EL (cell line): ENCODE data around the gene MAGI2.

Experiments
- DNase-seq: peaks from one replicate; pipeline ENCODE4 v3.0.0-alpha.2; 2016

Gene MAGI2

DNA sequence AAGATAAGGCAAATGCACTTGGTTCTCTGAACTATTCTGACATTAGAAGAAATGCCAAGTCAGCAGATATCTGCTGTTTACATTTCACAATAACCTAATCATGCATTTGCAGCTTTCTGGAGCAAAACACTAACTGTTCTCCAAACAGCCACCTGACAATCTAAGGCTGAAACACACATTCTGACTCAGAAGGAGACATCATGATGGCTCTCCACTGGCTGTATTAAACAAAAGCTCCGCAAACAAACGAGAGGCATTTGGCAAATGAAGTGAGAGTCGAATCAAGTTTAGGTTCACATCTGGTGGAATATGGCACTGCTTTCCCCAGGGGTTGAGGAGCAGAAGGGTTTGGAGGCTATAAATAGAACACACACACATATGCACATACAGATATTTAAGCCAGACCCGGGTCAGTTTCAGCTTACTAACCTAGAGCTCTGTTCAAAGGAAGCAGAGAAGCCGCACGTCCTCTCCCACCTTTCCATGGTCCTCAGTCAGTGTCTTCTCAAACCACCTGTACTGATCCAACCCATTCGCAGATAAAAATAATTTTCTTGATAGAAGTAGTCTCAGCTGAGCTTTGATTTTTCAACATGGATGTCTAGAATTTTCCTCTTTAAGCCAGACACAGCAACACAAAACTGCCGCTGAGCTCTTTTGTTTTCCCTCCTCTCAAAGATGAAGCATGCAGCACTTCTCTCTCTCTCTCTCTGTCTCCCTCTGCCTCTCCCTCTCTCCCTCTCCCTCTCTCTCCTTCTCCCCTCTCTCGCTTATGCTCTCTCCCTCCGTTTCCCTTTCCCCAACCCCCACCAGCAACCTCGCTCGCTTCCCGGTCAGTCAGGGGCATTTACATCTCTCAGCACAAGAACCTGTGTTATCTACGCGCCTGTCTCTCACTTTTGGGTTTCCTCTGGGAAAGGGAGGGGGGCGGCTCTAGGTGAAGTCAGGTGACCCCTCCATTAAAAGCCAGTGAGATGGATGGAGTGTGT lies 682.8 kb downstream of the MAGI2 start:
- DNase-seq: peak; percentile 14

DNA sequence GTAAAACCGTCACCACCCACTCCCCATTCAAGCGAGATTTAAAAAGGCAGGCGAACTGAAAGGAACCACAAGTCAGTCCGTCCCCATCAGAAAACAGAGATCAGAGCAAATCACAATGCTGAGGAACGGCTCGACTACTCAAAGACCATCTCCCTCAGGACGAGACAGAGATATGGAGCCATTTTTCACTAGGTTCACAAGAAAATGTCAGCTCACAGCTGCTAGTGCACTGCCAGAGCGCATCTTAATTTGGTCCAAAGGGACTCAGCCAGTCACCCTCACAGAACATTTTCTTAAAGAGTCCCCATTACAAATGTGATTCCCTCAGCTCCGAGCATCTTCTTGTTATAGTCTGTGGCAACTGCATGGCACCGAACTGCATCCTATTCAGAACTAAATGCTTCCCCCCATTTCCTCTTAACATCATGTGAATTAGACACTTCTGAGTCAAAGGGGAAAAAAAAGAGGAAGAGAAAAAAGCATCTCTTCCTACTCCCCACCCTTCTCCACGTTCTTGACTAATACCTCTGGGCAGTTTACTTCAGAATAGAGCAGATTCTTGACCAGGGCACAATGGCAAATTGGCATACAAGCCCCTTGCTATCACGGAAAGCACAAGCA lies 683.9 kb downstream of the MAGI2 start:
- DNase-seq: peak; percentile 20

DNA sequence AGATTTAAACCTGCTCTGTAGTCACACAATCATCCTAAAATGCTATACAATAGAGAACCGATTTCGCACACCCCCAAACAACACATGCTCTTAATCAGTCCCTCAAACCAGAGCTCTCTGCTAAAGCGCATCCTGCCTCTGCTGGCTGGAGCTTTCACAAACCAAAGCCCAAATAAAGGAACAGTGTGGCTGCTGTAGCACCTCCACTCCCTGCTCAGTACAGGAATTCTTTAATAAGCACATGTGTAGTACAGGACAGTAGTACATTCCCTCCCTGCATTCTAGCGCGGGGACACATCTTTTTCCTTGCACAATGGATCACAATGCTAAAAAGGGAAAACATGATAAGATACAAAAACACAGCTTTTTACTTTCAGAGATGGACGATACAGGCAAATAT lies 684.6 kb downstream of the MAGI2 start:
- no peak for DNase-seq

DNA sequence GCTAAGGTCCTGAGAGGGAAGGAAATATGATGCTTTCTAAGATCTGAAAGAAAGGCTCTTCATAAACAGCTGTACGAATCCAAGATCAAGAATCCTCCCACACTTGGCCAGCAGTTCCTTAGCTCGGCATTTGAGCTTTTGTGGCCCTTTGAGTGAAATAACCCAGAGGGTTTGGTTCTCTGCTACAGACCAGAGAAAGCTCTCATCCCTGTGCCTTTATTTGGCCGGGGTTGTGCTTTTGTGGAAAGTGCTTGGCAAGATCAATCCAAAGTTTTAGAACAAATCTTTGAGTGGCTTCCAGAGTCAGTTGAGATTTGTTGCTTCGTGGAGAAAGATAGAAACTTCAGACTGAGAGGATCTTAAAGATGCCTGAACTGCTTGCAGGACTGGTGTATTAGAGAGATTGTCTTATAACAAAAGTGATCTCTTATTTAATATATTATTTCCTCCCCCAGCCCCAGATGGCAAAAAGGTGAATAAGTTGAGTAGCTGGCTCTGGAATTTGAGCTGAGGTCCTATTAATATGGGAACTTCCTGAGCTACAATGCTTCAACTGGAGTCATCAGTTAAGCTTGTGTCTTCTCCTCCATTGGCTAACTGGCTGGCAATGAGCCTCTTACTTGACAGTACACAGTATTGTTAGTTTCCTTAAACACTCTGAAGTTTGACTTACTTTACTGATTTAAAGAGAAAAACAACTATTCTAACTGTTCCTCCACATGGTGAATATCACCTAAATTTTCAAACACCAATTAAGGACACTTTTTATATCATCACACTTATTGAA lies 687.3 kb downstream of the MAGI2 start:
- DNase-seq: no peak

DNA sequence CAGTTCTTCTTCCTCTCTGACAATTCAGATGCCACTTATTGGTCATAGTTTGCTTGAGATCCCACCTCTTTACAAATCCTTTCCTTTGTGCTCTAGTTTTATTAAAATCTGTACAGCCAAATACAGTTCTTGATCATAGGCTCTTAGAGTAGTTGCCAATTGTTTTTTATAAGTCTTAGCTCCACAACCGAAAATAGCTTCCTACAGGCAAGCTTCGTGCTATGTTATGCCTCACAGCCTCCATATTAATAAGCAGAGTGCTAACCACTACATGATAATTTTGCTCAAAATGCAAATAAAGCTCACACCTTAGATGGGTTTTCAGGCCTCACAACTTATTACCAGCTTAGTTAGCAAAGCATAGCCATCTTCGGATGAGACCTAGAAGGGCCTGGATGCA lies 688.9 kb downstream of the MAGI2 start:
- no peak for DNase-seq

DNA sequence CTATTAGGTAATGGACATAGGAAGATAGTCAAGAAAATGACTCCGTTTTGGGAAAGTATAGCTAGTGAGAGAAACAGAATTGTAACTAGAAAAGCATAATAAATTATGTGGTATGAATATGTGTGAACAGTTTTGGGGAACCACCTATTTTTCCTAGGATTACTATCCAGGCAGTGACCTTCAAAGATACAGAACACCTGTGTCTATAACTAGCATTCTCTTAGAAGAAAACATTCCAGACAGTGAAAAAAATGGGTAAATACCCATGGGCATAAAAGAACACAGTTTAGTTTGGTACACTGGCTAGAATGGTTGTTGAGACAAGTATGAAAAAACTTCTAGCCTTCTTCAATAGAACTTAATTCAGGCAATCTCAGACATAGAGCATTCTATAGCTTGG lies 690.8 kb downstream of the MAGI2 start:
- no peak for DNase-seq

DNA sequence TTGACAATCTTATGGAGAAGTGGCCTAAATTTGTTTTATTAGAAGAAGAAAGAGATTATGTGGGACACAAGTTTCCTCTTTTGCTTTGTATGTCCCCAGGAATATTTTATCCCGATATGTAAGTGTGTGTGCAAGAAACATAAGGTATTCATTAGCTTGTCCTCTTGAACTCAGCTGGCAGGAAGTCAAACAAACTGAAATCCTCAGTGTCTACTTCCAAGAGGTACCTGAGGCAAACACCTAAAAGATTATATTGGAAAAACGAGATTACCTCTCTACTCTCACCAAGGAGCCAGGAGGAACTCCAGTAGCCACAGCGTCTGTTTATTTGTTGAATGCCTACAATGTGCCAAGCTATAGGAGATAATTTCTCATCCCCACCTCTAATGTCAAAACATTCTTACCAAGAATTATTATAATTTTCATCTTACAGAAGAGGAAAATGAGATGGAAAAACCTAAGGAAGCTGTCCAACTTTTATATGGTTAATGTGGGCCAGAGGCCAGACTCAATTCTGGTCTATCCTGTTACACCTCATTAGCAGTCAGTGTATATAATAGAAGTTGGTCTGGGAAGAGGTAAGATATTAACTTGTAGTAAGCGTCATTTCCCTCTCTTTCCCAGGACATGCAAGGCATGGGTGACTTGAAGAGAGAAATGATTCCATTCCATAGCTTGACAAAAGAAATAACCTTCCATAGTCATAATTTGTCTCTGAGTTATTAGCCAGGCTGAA lies 692.7 kb downstream of the MAGI2 start:
- DNase-seq: no peak

DNA sequence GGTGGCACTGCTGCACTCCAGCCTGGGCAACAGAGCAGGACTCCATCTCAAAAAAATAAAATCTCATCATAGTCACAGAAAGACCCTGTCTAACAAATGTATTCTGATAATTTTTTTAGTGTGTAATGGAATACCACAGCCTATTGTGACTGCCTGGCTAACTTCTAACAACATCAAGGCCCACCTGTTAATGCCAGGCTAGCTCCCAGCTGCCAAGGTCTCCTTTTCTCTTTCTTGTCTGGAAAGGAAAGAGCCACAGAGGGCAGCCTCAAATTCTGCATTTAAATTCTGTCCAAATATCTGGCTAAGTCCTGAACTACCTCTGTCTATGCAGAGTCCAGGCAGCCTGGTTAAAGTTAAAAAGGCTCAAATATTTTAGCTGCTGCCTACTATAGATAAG lies 700.9 kb downstream of the MAGI2 start:
- DNase-seq: no peak

DNA sequence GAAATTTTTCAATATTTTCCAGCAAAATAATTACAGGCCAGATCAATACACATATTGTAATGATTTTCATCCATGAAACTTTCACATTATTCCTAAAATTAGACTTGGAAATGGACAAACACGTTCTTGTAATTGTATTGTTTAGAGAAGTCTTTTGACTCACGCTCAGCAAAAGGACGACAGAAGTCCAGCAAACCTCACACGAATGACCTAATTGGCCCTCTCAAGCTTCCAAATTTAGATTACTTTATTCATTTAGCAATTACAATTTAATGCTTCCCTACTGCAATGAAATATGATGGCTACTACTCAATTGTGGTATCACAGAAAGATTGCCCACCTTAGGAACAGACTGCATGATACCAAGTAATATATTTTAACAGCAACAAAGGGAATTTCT lies 702.2 kb downstream of the MAGI2 start:
- DNase-seq: no peak

DNA sequence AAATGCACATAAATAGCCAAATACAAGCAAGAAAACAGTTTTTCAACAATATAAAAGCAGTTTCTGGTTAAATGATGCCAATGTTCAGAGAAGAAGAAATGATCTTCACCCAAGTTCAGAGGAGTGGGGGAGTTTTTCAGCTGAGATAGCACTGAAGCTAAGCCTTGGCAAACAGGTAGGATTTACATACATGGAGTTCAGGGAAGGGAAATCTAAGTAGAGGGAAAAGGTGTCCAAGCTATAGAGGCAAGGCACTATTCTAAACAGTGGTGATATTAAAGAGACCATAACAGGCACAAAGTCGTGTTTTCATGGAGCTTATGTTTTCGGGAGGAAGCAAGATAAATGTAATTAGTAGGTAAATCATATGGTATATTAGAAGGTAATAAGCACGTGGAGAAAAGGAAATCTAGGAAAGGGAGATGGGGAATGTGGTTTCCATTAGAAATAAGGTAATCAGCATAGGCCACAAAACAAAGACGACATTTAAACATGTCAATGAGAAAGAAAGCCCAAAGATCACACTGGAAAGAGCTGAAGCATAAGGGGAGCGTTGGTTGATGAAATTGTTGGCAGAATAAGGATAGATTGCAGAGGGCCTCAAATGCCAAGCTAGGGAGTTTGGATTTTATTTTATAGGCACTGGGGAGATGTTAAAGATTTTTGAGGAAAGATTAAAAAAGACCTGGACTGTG lies 704.3 kb downstream of the MAGI2 start:
- DNase-seq: no peak

DNA sequence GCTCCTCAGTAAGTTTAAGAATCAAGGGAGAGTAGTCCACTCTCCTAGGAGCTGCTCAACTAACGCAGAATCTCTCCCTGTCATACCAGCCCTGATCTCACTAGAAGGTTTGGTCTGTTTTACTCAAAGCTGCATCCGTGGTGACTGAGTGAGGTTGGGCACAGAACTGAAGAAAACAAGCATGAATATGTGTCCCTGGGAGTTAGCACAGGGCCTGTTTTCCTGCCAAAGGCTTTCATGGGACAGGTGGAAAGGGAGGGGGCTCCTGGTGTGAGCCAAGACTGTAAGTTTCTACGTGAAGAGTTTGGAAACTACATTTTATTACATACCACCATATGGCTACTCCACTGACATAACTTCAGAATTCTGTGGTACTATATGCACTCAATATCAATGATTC lies 705.9 kb downstream of the MAGI2 start:
- DNase-seq: no peak

DNA sequence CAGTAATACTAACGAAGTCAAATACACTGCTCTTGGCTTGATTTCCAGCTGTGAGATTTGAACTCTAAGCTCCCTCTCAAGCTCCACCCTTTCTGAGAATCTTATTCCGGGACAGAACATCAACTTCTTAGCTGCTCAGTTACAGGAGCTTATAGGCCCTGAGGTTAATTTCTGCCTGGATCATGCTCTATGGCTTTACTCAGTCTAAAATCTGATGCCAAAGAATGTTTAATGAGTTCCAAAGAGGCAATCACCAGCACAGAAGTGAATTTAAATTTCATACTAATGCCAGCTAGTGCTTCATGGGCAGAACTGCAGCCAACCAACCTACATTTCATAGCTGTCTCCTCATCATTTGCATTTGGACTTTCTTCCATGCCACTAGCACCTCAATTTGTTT lies 707.2 kb downstream of the MAGI2 start:
- no peak for DNase-seq

DNA sequence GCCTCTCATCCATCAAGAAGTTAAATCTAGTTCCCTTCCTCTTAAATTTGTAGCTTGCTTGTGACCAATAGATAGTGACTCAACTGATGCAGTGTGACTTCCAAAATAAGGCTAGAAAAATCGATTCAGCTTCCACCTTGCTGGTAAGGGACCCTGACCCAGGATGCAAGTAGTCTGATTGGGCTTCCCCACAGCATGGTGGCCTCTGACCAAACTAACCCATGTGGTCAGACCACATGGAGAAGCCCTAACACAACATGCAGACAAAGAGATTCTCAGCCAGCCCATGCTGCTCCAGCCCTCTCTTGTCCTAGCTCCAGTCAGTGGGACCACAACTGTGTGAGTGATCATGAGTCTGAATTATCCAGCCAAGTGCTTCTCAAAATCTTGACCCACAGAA lies 710.8 kb downstream of the MAGI2 start:
- no peak for DNase-seq

DNA sequence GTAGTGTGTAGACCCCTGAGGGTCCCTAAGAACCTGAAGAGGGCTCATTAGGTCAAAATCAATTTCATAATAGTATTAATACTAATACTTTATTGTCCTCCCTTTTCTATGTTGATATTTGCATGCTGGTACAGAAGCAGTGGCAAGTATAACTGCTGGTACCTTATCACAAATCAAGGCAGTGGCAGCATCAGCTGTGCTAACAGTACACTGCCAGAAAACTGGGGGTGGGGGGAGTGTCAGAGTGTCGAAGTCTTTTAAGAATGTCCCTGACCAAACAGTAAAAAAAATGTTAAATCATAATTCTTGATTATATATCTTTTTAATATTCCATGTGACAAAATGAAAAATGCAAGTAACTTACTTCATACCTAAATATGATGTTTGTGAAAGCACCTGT lies 716.9 kb downstream of the MAGI2 start:
- DNase-seq: no peak

DNA sequence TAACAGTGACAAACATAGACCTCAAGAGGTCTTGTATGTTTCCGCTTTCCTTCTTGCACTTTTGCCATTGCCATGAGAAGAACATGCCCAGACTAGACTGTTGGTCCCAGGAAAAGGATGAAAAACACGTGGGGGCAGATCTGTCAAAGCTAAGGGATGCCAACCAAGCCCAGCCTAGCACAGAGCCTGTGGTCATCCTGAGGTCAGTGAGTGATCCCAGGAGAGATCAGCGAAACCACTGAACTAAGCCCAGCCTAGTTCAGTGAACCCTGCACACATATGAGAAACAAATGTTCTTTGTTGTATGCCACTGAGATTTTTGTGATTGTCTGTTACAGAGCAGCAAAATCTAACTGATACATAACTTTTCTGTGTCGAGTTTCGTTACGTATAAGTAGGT lies 718.8 kb downstream of the MAGI2 start:
- no peak for DNase-seq

DNA sequence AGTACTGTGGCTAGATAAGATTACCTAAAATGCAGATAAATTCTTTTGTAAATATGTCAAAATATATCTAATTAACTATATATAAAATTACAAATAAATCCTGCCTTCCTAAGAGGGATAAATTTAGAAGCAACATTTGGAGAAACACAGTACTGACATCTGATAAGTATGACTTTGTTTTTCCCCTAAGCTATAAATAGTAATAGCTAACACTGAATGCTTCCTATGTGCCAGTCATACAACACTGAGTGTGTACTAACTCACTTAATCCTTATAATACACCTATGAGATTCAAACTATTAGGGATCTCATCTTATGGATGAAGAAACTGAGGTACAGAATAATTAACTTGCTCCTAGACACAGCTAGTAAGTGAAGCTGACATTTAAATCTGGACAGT lies 733.4 kb downstream of the MAGI2 start:
- no peak for DNase-seq

DNA sequence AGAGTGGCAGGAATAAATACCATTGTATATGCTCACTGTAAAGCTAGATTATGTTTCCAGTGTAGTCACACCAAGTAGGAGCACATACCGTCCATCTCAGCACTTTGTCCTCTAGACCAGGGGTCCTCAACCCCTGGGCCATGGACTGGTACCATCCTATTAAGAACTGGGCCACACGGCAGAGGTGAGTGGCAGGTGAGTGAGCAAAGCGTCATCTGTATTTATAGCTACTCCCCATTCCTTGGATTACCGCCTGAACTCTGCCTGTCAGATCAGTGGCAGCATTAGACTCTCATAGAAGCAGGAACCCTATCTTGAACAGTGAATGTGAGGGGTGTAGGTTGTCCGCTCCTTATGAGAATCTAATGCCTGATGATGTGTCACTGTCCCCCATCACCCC lies 735.3 kb downstream of the MAGI2 start:
- no peak for DNase-seq

DNA sequence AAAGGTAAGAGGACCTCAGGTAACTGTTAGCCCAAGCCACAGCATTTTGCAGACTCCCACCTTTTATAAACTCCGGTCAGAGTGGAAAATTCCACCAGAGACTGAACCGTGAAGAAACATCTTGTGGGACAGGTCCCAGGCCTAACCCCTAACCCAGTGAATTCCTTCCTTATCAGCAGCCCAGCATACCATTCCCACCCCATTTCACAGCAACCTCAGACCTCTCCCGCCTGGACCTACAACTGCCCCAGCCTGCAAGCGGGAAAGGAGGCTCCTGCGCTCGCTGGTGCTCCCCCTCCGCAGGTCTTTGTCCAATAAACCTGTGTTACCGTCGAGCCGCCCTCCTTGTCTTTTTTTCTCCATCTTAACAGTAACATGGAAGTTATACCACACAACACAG lies 736.6 kb downstream of the MAGI2 start:
- DNase-seq: no peak

DNA sequence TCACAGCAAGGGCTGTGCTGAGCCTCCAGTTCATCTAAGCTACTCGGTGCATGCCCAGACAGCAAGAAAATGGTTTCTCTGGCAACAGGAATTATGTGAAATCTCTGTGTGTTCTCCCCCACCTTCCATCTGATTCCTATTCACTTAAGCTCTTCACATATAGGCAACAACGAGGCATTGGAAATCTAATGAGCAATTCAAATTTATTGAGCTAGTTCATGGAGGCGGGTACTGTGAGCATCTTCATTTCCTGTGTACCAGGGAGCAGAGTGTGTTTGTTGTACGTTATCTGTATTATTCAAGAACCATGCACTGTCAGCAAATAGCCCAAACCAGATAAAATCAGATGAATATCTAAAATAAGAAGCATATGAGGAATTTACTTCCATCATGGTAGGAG lies 739.1 kb downstream of the MAGI2 start:
- no peak for DNase-seq

DNA sequence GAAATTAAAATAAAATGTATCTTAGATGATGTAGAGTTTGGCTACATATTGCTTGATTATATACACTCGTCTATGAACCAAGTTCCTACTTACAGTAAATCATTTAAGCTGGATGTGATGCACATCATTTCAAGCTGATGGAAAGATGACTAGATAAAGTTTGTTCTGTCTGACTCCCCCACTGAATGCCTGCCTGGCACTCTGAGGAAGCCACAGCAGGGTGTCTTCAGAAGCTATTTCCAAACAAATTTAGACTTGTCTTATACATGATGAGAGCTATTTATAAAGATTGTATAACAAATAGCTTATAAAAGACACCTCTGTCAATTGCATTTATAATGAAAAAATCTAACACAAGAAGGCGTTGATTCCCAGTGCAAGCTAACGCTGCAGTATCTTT lies 741.4 kb downstream of the MAGI2 start:
- DNase-seq: no peak

DNA sequence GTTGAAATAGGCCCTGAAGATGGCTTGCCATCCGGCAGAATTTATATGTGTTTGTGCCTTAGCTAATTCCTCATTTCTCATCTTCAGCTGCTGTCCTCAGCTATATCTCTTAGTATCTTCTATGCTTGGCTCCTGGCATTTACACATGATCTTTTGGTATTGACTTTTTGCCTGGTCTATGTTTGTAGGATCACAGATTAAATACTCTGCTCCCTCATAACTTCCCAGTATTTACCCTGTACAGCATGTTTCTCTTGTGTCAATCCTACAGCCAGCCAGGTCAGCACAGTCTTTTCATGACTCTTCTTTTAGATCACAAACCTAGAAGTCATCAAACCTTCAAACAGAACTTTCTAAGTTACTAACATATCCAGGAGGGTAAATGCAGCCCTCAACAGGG lies 743.8 kb downstream of the MAGI2 start:
- DNase-seq: no peak

DNA sequence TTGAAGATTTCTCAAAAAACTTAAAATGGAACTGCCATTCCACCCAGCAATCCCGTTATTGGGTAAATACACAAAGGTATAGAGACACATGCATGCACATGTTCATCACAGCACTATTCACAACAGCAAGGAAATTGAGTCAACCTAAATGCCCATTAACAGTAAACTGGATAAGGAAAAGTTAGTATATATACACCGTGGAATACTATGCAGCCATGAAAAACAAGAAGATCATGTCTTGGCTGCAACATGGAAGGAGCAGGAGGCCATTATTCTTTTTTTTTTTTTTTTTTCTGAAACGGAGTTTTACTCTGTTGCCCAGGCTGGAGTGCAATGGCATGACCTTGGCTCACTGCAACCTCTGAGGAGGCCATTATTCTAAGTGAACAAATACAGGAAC lies 749.0 kb downstream of the MAGI2 start:
- no peak for DNase-seq
